ENCODE data around the gene SPINT1.

SPINT1 gene

GRCh38 chr15:40893733-40894680 is 50.2 kb downstream of the SPINT1 start, which contains the start of gene VPS18:
TSS of gene VPS18 (plus strand) at chr15:40894450. CDS start at chr15:40894769, 319 bp downstream.
- peak; percentile 98 for TF ChIP-seq CTCF (IDR thresholded peaks at IDR 0.05)
- Histone ChIP-seq H3K27ac (peak within 1 kb of the TSS; percentile 87 to 92), H3K4me3 (peak within 1 kb of the TSS; percentile 89)
- peak; percentile 98 for DNase-seq (ENCODE audit: low spot score)

- TF ChIP-seq CTCF (IDR thresholded peaks at IDR 0.05) = no peak
- Histone ChIP-seq H3K4me3 (peak overlapping the region; percentile 89), H3K27ac (peak overlapping the region; percentile 87 to 92)
- no peak for DNase-seq (ENCODE audit: low spot score)
These were observed 51.0 kb downstream of the SPINT1 start for GRCh38 chr15:40894681-40895448.

GRCh38 chr15:40899536-40900207 is 55.8 kb downstream of the SPINT1 start:
- no peak overlapping the region for H3K4me3 ChIP-seq
- TF ChIP-seq CTCF (IDR thresholded peaks at IDR 0.05) = no peak
- no peak for DNase-seq (ENCODE audit: low spot score)
- no peak overlapping the region for H3K27ac ChIP-seq

GRCh38 chr15:40900256-40901052 is 56.6 kb downstream of the SPINT1 start:
- no peak overlapping the region for H3K4me3 ChIP-seq
- no peak for TF ChIP-seq CTCF (IDR thresholded peaks at IDR 0.05)
- H3K27ac ChIP-seq = no peak overlapping the region
- DNase-seq (ENCODE audit: low spot score) = no peak

- no peak overlapping the region for H3K27ac ChIP-seq
- TF ChIP-seq CTCF (IDR thresholded peaks at IDR 0.05) = no peak
These were observed 57.2 kb downstream of the SPINT1 start for GRCh38 chr15:40901053-40901443.

More at GRCh38 chr15:40901053-40901443, 57.2 kb downstream of the SPINT1 start:
- DNase-seq (ENCODE audit: low spot score) = no peak
- H3K4me3 ChIP-seq = no peak overlapping the region

Data from coronary artery (tissue), 2 donors.